A673 (cell line): ENCODE data around the gene FGFBP3. TPM values are rescaled to one million over a fixed set of nuclear protein-coding genes. Genes with fewer than 3 reads are reported as not detected.

Source experiments
- Bru-seq: library from RNA; stranded (reverse); fragments of 400-500 nt; gene quantifications from one replicate; lab custom pipeline; 2021; lab: Mats Ljungman, UMichigan
- BruChase-seq, 2 experiments: library from RNA; stranded (reverse); fragments of 400-500 nt; gene quantifications; one replicate each; lab custom pipeline; 2021; lab: Mats Ljungman, UMichigan
- BruUV-seq: library from RNA; stranded (reverse); fragments of 400-500 nt; replicated peaks from 2 replicates; lab custom pipeline; 2021; lab: Mats Ljungman, UMichigan
- CTCF ChIA-PET: fragments of 300-600 bp; sonication (Branson Sonifier 250); formaldehyde crosslinking; loops from one replicate; lab custom pipeline; 2022; ENCODE audit warnings: antibody characterized with exemption; lab: Charles Lee
- POLR2A ChIA-PET: fragments of 300-600 bp; sonication (Branson Sonifier 250); formaldehyde crosslinking; loops from one replicate; lab custom pipeline; 2022; ENCODE audit warnings: antibody characterized with exemption; ENCODE audit not compliant: low non-redundant PET; lab: Charles Lee
- DNase-seq: peaks from one replicate; pipeline ENCODE4 v3.0.0-alpha.2; 2015; ENCODE audit warnings: low spot score
- H3K27ac ChIP-seq: fragments of 200-600 bp; sonication (generic); 2 replicates; pipeline ENCODE4 v1.5.1; 2016; ENCODE audit warnings: mixed run types, low read depth, mild to moderate bottlenecking, mixed read lengths, antibody characterized with exemption, low read length; ENCODE audit not compliant: poor library complexity, severe bottlenecking
- H3K27me3 ChIP-seq: fragments of 200-600 bp; sonication (generic); replicated peaks from 2 replicates; pipeline ENCODE4 v1.6.1; 2017; ENCODE audit warnings: mixed run types, low read depth, mild to moderate bottlenecking, mixed read lengths, antibody characterized with exemption, low read length; ENCODE audit not compliant: insufficient read depth, poor library complexity
- H3K36me3 ChIP-seq: fragments of 200-600 bp; sonication (generic); 2 replicates; pipeline ENCODE4 v1.6.1; 2016; ENCODE audit warnings: mixed run types, mild to moderate bottlenecking, mixed read lengths, antibody characterized with exemption, low read length; ENCODE audit not compliant: insufficient read depth, poor library complexity, severe bottlenecking
- H3K4me1 ChIP-seq: fragments of 200-600 bp; sonication (generic); 2 replicates; pipeline ENCODE4 v1.6.1; 2017; ENCODE audit warnings: mixed run types, mild to moderate bottlenecking, mixed read lengths, antibody characterized with exemption, low read length; ENCODE audit not compliant: insufficient read depth, poor library complexity, severe bottlenecking
- H3K4me3 ChIP-seq: fragments of 200-600 bp; sonication (generic); 2 replicates; pipeline ENCODE4 v1.5.1; 2016; ENCODE audit warnings: low read depth, mixed run types, mild to moderate bottlenecking, mixed read lengths, low read length; ENCODE audit not compliant: poor library complexity, severe bottlenecking
- H3K9me3 ChIP-seq: fragments of 200-600 bp; sonication (generic); 2 replicates; pipeline ENCODE4 v1.6.1; 2016; ENCODE audit warnings: mixed run types, low read depth, mild to moderate bottlenecking, mixed read lengths, antibody characterized with exemption, low read length; ENCODE audit not compliant: poor library complexity, severe bottlenecking
- CTCF ChIP-seq: fragments of 300-800, 200-600 bp; sonication (generic); conservative IDR thresholded peaks from 2 replicates; pipeline ENCODE4 v1.5.1; 2017; ENCODE audit warnings: low read depth, mild to moderate bottlenecking, antibody characterized with exemption, low read length, moderate library complexity, mixed read lengths
- EZH2 ChIP-seq: fragments of 200-600 bp; sonication (generic); IDR thresholded peaks from 2 replicates; pipeline ENCODE4 v1.6.1; 2017; ENCODE audit warnings: borderline replicate concordance, low read depth, mild to moderate bottlenecking, mixed read lengths, antibody characterized with exemption, low read length; ENCODE audit not compliant: poor library complexity, severe bottlenecking
- intact Hi-C: fragments of 100-400 bp; cut with micrococcal nuclease; formaldehyde crosslinking; loops from one replicate; pipeline ENCODE4 v1.10.0; 2022; ENCODE audit not compliant: unreplicated experiment
- long read RNA-seq: library from polyadenylated mRNA; stranded (forward); transcript quantifications from one replicate; pipeline ENCODE4 v2.0.0, GENCODE V29; 2022
- total RNA-seq: library from RNA; stranded (reverse); gene quantifications from 2 replicates; pipeline ENCODE4 v1.2.3, GENCODE V29; 2021

The FGFBP3 gene
- total RNA-seq (4.8 and 5.7 TPM in 2 replicates), Bru-seq, nascent RNA (percentile 69 among the genes with signal in this experiment), BruChase-seq, experiment 1, labeled RNA remaining after a 2-hour chase (percentile 64 among the genes with signal in this experiment), BruChase-seq, experiment 2, labeled RNA remaining after a 6-hour chase (percentile 77 among the genes with signal in this experiment)
- long read RNA-seq, partial matches to known transcripts = 0 of 4 reads
- long read RNA-seq, other reads (novel, unspliced or antisense) = 3 of 4 reads

DNA sequence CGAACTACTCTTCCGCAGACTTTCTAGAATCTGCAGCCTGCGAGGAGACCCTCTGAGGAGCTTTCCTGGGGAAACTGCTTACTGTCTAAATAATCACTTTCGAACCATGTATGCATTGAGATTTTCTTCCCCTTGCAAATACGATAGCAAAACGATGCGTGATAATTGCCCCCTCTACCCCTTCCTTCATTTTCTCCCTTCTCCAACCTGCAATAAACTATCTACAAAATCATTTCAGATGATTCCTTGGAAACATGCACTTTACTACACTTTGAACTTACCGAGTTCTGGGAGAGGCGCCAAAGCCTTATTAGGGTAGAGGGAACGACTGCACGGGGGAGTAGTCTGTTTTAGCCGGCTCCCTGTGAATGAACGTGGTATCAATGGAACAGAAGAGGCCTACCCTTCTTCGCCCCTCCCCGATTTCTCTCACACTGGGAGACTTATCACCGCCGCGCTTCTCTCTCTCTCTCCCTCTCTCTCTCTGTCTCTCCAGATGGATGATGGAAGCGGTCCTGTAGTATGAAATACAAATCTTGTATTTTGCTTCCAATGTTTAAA lies at the start of gene FGFBP3:
Gene FGFBP3 (minus strand): TSS at position 370 of the 561 bp plus-strand sequence. CDS start 517 bp downstream, outside the sequence.
- peak; percentile 94 for DNase-seq
- ChIA-PET CTCF (interaction anchor here (0.8 to 1.2 kb wide), 3 partner anchors 150 to 611 kb away, joined by 3 to 5 read pairs (median 3); no protein-coding TSS in a partner anchor), POLR2A (interaction anchor here (0.5 to 0.6 kb wide), 2 partner anchors 14 to 498 kb away, joined by 4 read pairs; no protein-coding TSS in a partner anchor)
- H3K9me3 ChIP-seq = no peaks in the 10 kb centered on the region
- peak within 1 kb of the TSS; percentile 82 for H3K4me3 ChIP-seq
- H3K36me3 ChIP-seq = no peaks in the 10 kb centered on the region
- no TSS peak for BruUV-seq
- intact Hi-C loops = loop anchor here (10.0 kb wide), 1 partner anchor 494 kb away; the partner anchor contains the start of gene HECTD2
- no peaks in the 10 kb centered on the region for H3K27me3 ChIP-seq
- H3K27ac ChIP-seq = peak within 1 kb of the TSS; percentile 66
- TF ChIP-seq EZH2 = no peak
- peak; percentile 29; the same call in 1 of the 2 replicates for TF ChIP-seq CTCF
- H3K4me1 ChIP-seq = peaks cover 15% of the 10 kb centered on the region

DNA sequence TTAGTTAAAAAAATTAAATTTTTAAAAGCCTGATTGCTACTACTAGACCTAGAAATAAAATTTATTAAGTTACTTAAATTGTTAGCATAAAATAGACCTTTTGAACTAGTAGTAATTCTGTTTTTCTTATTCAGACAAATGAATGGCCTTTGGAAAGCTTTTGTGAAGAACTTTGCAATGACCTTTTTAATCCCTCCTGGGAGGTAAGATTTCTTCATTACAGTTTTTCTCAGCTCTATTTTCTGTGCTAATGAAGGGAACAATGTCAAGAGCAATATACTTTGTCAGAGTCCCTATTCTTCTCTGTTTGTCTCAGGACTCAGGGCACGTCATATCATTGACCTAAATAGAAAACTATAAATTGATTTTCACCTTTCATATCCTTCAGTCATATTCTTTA lies 47.8 kb upstream of the FGFBP3 start:
- no peak for TF ChIP-seq EZH2
- no peak for TF ChIP-seq CTCF
- Histone ChIP-seq H3K27ac (no peak overlapping the region), H3K27me3 (no peaks in the 10 kb centered on the region), H3K9me3 (no peaks in the 10 kb centered on the region), H3K36me3 (peaks cover 78% of the 10 kb centered on the region), H3K4me1 (no peaks in the 10 kb centered on the region), H3K4me3 (no peak overlapping the region)
- intact Hi-C loops = no loop called here
- no peak for DNase-seq
- BruUV-seq = no TSS peak
- POLR2A ChIA-PET = no interaction called here
- CTCF ChIA-PET = no interaction called here

GRCh38 chr10:91955114-91955513 lies 45.8 kb upstream of the FGFBP3 start:
- ChIA-PET CTCF (no interaction called here), POLR2A (no interaction called here)
- H3K27me3 ChIP-seq = no peaks in the 10 kb centered on the region
- H3K4me3 ChIP-seq = no peak overlapping the region
- intact Hi-C loops = no loop called here
- H3K27ac ChIP-seq = no peak overlapping the region
- H3K9me3 ChIP-seq = no peaks in the 10 kb centered on the region
- no peak for DNase-seq
- H3K4me1 ChIP-seq = no peaks in the 10 kb centered on the region
- TF ChIP-seq EZH2 (no peak), CTCF (no peak)
- BruUV-seq = TSS peak; percentile 3
- H3K36me3 ChIP-seq = peaks cover 72% of the 10 kb centered on the region
